Calu3 (cell line): Measurements from ENCODE around the gene STK39. TPM values are rescaled to one million over a fixed set of nuclear protein-coding genes. Genes with fewer than 3 reads are reported as not detected.

Experiments
- BruUV-seq: library from RNA; stranded (reverse); fragments of 400-500 nt; replicated peaks from 2 replicates; lab custom pipeline; 2021; lab: Mats Ljungman, UMichigan
- CTCF ChIA-PET: fragments of 300-600 bp; sonication (Branson Sonifier 250); formaldehyde crosslinking; loops from one replicate; lab custom pipeline; 2022; ENCODE audit warnings: antibody characterized with exemption; lab: Charles Lee
- DNase-seq: peaks from one replicate; pipeline ENCODE4 v3.0.0; 2022
- H3K27ac Mint-ChIP-seq: one replicate; pipeline ENCODE4 v1.8.0; 2022; ENCODE audit warnings: mixed read lengths; ENCODE audit not compliant: unreplicated experiment
- H3K27me3 Mint-ChIP-seq: one replicate; pipeline ENCODE4 v1.8.0; 2022; ENCODE audit warnings: mixed read lengths; ENCODE audit not compliant: unreplicated experiment
- H3K36me3 Mint-ChIP-seq: one replicate; pipeline ENCODE4 v1.8.0; 2022; ENCODE audit warnings: mild to moderate bottlenecking, moderate library complexity, mixed read lengths; ENCODE audit not compliant: insufficient read depth, unreplicated experiment
- H3K4me1 Mint-ChIP-seq: one replicate; pipeline ENCODE4 v1.8.0; 2022; ENCODE audit warnings: mild to moderate bottlenecking, low read depth, mixed read lengths; ENCODE audit not compliant: unreplicated experiment
- H3K4me3 Mint-ChIP-seq: one replicate; pipeline ENCODE4 v1.8.0; 2022; ENCODE audit warnings: mild to moderate bottlenecking, low read depth, moderate library complexity, mixed read lengths; ENCODE audit not compliant: unreplicated experiment
- H3K9me3 Mint-ChIP-seq: one replicate; pipeline ENCODE4 v1.8.0; 2022; ENCODE audit warnings: low read depth, mixed read lengths; ENCODE audit not compliant: unreplicated experiment
- CTCF ChIP-seq: fragments of 200-600 bp; IDR thresholded peaks from one replicate; pipeline ENCODE4 v1.8.0; 2022; ENCODE audit warnings: antibody characterized with exemption; ENCODE audit not compliant: unreplicated experiment
- intact Hi-C: fragments of 100-400 bp; cut with micrococcal nuclease; formaldehyde crosslinking; loops from one replicate; pipeline ENCODE4 v1.10.0; 2022; ENCODE audit not compliant: unreplicated experiment
- total RNA-seq: library from RNA; stranded (reverse); gene quantifications from 2 replicates; pipeline ENCODE4 v1.2.3, GENCODE V29; 2022

The STK39 gene
- total RNA-seq, 1 experiment from 2014 or later, result 110 TPM

GRCh38 chr2:168058675-168059074 is 188.7 kb downstream of the STK39 start:
- intact Hi-C loops, result no loop called here
- H3K4me3 Mint-ChIP-seq, result no peak overlapping the region
- no peaks in the 10 kb centered on the region for H3K9me3 Mint-ChIP-seq
- DNase-seq, result no peak
- H3K27ac Mint-ChIP-seq, result no peak overlapping the region
- peaks cover 22% of the 10 kb centered on the region for H3K36me3 Mint-ChIP-seq
- no peak for TF ChIP-seq CTCF
- H3K4me1 Mint-ChIP-seq, result peaks cover 30% of the 10 kb centered on the region
- H3K27me3 Mint-ChIP-seq, result no peaks in the 10 kb centered on the region
- CTCF ChIA-PET, result no interaction called here
- no TSS peak for BruUV-seq

DNA sequence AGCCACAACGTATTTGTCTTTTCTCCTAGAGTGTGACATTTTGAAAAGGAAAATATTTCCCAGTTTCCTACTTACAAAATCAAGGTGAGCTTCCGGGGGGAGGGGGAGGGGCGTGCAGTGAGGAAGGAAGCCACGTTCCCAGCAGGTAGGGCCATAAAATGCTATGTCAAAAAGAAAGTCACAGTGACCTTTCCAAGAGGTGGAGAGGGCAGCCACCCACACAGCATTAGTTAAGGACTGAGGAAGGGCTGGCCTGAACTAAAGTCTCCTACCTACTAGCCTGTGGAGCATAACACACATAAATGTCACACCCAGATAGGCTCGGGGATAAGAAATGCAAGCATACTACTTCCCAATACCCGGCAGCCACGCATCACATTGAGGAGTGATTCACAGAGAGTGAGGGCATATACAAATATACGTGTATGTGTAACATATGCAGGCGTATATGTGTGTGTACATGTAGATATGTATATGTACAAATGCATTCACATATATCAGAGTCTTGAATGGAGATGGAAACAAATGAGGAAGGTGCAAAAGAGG is 191.1 kb downstream of the STK39 start:
- no peak overlapping the region for H3K27ac Mint-ChIP-seq
- CTCF ChIA-PET, result interaction anchor here (0.6 to 0.7 kb wide), 2 partner anchors 109 to 413 kb away, joined by 3 to 4 read pairs; no protein-coding TSS in a partner anchor
- BruUV-seq, result no TSS peak

GRCh38 chr2:168054657-168055056 is 192.7 kb downstream of the STK39 start:
- intact Hi-C loops, result no loop called here
- DNase-seq, result no peak
- Mint-ChIP-seq H3K4me1 (no peaks in the 10 kb centered on the region), H3K27ac (no peak overlapping the region), H3K27me3 (no peaks in the 10 kb centered on the region), H3K4me3 (no peak overlapping the region), H3K9me3 (no peaks in the 10 kb centered on the region), H3K36me3 (peaks cover 17% of the 10 kb centered on the region)
- no TSS peak for BruUV-seq
- CTCF ChIA-PET, result no interaction called here
- TF ChIP-seq CTCF, result no peak

More for the DNA sequence above, 191.1 kb downstream of the STK39 start:
- DNase-seq, result no peak
- peaks cover 7% of the 10 kb centered on the region for H3K4me1 Mint-ChIP-seq
- no peak overlapping the region for H3K4me3 Mint-ChIP-seq
- H3K27me3 Mint-ChIP-seq, result no peaks in the 10 kb centered on the region
- H3K9me3 Mint-ChIP-seq, result no peaks in the 10 kb centered on the region
- peaks cover 15% of the 10 kb centered on the region for H3K36me3 Mint-ChIP-seq
- TF ChIP-seq CTCF, result no peak
- intact Hi-C loops, result no loop called here

- DNase-seq, result no peak
- CTCF ChIA-PET, result no interaction called here
- Mint-ChIP-seq H3K27ac (no peak overlapping the region), H3K4me1 (no peaks in the 10 kb centered on the region), H3K4me3 (no peak overlapping the region), H3K36me3 (peaks cover 20% of the 10 kb centered on the region), H3K27me3 (no peaks in the 10 kb centered on the region), H3K9me3 (no peaks in the 10 kb centered on the region)
- no peak for TF ChIP-seq CTCF
- intact Hi-C loops, result no loop called here
- BruUV-seq, result no TSS peak
Observed at GRCh38 chr2:168053676-168054075, 193.7 kb downstream of the STK39 start.
